Measurements from ENCODE around the gene FAM163B.

DNA sequence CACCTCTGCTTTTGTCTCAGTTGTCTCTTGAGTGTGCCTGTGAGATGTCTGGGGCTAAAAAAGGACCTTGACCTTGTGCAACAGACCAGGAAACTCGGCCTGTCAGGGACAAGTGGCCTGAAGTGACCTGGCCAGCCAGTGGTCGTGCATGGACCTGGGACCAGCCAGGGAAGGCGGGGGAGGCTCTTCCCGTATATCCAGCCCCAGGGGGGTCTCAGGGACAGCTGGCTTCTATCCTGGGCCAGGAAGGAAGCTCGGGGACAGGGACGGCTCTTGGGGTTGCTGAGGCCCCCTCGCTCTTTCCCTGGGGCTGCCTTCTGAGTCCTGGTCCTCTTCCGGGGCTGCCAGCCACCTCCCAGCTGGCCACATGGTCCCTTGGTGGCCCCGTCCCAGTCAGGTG, 77.9 kb downstream of the FAM163B start:
- TF ChIP-seq, protein P1, sequence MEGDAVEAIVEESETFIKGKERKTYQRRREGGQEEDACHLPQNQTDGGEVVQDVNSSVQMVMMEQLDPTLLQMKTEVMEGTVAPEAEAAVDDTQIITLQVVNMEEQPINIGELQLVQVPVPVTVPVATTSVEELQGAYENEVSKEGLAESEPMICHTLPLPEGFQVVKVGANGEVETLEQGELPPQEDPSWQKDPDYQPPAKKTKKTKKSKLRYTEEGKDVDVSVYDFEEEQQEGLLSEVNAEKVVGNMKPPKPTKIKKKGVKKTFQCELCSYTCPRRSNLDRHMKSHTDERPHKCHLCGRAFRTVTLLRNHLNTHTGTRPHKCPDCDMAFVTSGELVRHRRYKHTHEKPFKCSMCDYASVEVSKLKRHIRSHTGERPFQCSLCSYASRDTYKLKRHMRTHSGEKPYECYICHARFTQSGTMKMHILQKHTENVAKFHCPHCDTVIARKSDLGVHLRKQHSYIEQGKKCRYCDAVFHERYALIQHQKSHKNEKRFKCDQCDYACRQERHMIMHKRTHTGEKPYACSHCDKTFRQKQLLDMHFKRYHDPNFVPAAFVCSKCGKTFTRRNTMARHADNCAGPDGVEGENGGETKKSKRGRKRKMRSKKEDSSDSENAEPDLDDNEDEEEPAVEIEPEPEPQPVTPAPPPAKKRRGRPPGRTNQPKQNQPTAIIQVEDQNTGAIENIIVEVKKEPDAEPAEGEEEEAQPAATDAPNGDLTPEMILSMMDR (IDR thresholded peaks at IDR 0.05): no peak
- TF ChIP-seq, protein P2, sequence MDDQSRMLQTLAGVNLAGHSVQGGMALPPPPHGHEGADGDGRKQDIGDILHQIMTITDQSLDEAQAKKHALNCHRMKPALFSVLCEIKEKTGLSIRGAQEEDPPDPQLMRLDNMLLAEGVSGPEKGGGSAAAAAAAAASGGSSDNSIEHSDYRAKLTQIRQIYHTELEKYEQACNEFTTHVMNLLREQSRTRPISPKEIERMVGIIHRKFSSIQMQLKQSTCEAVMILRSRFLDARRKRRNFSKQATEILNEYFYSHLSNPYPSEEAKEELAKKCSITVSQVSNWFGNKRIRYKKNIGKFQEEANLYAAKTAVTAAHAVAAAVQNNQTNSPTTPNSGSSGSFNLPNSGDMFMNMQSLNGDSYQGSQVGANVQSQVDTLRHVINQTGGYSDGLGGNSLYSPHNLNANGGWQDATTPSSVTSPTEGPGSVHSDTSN (IDR thresholded peaks at IDR 0.05): no peak
- TF ChIP-seq RAD21 (IDR thresholded peaks at IDR 0.05; ENCODE audit: low read length) (no peak), RFX5 (IDR thresholded peaks at IDR 0.05; ENCODE audit: low read length) (no peak), TAF1 (IDR thresholded peaks at IDR 0.05; ENCODE audit: borderline replicate concordance, low read depth, low read length) (no peak)

Measured in SK-N-SH (cell line).